22Rv1 (cell line): Measurements from ENCODE around the gene ME3.

ENCODE experiments used
- ZFX ChIP-seq: fragments of 450-650 bp; IDR thresholded peaks from 2 replicates; pipeline ENCODE4 v1.6.1; 2017; ENCODE audit warnings: antibody characterized with exemption, borderline replicate concordance
- TF ChIP-seq, protein P1 (sequence below): fragments of 450-650 bp; IDR thresholded peaks from 2 replicates; pipeline ENCODE4 v1.5.1; 2017; ENCODE audit warnings: mild to moderate bottlenecking

DNA sequence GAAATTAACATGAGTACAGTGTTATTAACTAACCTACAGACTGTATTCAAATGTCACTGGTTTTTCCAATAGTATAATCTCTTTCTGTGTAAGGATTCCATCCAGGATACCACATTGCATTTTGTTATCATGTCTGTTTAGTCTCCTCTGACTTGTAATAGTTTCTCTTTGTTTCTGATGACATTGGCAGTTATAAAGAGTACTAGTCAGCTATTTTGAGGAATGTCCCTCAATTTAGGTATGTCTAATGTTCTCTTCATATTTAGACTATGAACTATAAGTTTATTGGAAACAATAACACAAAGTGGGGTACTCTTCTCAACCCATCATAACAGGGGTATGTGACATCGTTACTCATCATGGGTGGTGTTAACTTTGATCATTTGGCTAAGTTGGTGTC, 20.3 kb upstream of the ME3 start:
- TF ChIP-seq, protein P1, sequence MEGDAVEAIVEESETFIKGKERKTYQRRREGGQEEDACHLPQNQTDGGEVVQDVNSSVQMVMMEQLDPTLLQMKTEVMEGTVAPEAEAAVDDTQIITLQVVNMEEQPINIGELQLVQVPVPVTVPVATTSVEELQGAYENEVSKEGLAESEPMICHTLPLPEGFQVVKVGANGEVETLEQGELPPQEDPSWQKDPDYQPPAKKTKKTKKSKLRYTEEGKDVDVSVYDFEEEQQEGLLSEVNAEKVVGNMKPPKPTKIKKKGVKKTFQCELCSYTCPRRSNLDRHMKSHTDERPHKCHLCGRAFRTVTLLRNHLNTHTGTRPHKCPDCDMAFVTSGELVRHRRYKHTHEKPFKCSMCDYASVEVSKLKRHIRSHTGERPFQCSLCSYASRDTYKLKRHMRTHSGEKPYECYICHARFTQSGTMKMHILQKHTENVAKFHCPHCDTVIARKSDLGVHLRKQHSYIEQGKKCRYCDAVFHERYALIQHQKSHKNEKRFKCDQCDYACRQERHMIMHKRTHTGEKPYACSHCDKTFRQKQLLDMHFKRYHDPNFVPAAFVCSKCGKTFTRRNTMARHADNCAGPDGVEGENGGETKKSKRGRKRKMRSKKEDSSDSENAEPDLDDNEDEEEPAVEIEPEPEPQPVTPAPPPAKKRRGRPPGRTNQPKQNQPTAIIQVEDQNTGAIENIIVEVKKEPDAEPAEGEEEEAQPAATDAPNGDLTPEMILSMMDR = no peak
- TF ChIP-seq ZFX = no peak
